Endodermal cell (in vitro differentiated cells): ENCODE measurements around the gene ZNF213. TPM values are rescaled to one million over a fixed set of nuclear protein-coding genes. Genes with fewer than 3 reads are reported as not detected.

Source experiments
- DNase-seq: peaks from one replicate; pipeline ENCODE4 v3.0.0-alpha.2; 2017
- H3K27ac ChIP-seq: 2 replicates; pipeline ENCODE4 v1.5.1; 2013; ENCODE audit warnings: mild to moderate bottlenecking, low read depth, low read length, moderate library complexity
- H3K27me3 ChIP-seq: 2 replicates; pipeline ENCODE4 v1.6.1; 2013; ENCODE audit warnings: mild to moderate bottlenecking, low read length, moderate library complexity; ENCODE audit not compliant: insufficient read depth, control insufficient read depth, poor library complexity, severe bottlenecking
- H3K36me3 ChIP-seq: 2 replicates; pipeline ENCODE4 v1.7.0; 2013; ENCODE audit warnings: mild to moderate bottlenecking, low read length, moderate library complexity; ENCODE audit not compliant: control insufficient read depth, insufficient read depth
- H3K4me1 ChIP-seq: one replicate; pipeline ENCODE4 v1.7.0; 2013; ENCODE audit warnings: low read length; ENCODE audit not compliant: control insufficient read depth, insufficient read depth
- H3K4me3 ChIP-seq: 2 replicates; pipeline ENCODE4 v1.5.1; 2013; ENCODE audit warnings: mild to moderate bottlenecking, low read length, moderate library complexity
- H3K9ac ChIP-seq: 2 replicates; pipeline ENCODE4 v1.6.1; 2013; ENCODE audit warnings: mild to moderate bottlenecking, low read length, moderate library complexity; ENCODE audit not compliant: poor library complexity, severe bottlenecking; ENCODE audit errors: extremely low read depth
- H3K9me3 ChIP-seq: 2 replicates; pipeline ENCODE4 v1.6.1; 2013; ENCODE audit warnings: mild to moderate bottlenecking, low read length, moderate library complexity; ENCODE audit not compliant: control insufficient read depth
- H3K27ac Mint-ChIP-seq: 2 replicates; pipeline ENCODE4 v1.8.0; 2020; ENCODE audit warnings: mixed read lengths
- H3K27me3 Mint-ChIP-seq: 2 replicates; pipeline ENCODE4 v1.8.0; 2021; ENCODE audit warnings: mild to moderate bottlenecking, mixed read lengths; ENCODE audit not compliant: insufficient read depth
- H3K36me3 Mint-ChIP-seq: 2 replicates; pipeline ENCODE4 v1.8.0; 2020; ENCODE audit warnings: low read depth, mixed read lengths
- H3K4me1 Mint-ChIP-seq: 2 replicates; pipeline ENCODE4 v1.8.0; 2020; ENCODE audit warnings: mixed read lengths
- H3K4me3 Mint-ChIP-seq: 2 replicates; pipeline ENCODE4 v1.8.0; 2020; ENCODE audit warnings: mild to moderate bottlenecking, moderate library complexity, mixed read lengths
- H3K9me3 Mint-ChIP-seq: 2 replicates; pipeline ENCODE4 v1.8.0; 2020; ENCODE audit warnings: mild to moderate bottlenecking, mixed read lengths
- WGBS, 2 experiments: methylation state at CpG; one replicate each; pipeline versions ENCODE4 v1.1.5 to v1.1.7; 2013; ENCODE audit warnings: missing lambda C conversion rate in 2 of 2, mixed read lengths in 1 of 2; ENCODE audit not compliant: insufficient coverage in 1 of 2, insufficient read length in 1 of 2; 5-methylcytosine and 5-hydroxymethylcytosine counted together
- total RNA-seq, 2 donors: library from RNA; stranded (reverse); fragmentation: NEBNext Ultra II Directional in 1 of 2; extraction: Animal tissue kit (Norgen Biotek cat#: 25700) in 1 of 2; gene quantifications; 2 replicates in 1 of 2; 3 replicates in 1 of 2; pipeline ENCODE4 v1.2.1, GENCODE V29; 2021
- TF ChIP-seq, protein P1 (sequence below): fragments of 200-600 bp; sonication (generic); conservative IDR thresholded peaks from 2 replicates; pipeline ENCODE4 v1.5.0; 2021; ENCODE audit warnings: antibody characterized with exemption, mild to moderate bottlenecking

The ZNF213 gene
- total RNA-seq, 2 donors from 2014 or later, result 5.1 to 6.3 TPM

DNA sequence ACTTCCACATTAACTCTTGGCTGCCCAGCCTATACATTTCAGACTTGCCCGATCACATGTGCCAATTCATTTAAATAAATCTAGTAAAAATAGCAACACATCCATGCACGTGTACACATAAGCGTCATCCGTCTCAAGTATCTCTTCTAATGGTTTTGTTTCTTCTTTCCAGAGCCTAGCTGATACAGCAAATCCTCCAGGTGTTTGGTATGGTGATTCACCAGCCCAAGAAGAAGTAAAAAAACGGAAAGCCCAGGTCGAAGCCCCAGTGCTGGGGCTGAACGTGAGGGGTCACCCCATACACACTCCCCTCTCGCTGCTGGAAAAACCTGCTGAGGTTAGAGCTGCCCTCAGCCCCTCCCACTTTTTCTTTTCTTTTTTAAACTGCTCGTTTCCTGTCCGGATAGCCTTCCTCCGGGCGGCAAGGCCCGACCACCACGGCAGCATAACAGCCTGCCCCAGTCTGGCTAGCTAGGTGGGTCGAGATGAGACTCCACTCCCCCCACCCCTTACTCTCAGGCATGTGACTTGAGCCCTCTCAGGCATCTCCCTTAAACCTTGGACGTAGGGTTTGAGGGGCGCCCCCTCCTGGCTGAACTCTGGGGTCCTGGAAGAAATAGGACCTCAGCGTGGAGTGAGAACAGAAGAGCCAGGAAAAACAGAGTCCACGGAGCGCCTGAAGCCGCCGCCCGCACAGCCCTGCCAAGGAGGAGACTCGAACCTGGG, 39.2 kb downstream of the ZNF213 start:
- TF ChIP-seq, protein P1, sequence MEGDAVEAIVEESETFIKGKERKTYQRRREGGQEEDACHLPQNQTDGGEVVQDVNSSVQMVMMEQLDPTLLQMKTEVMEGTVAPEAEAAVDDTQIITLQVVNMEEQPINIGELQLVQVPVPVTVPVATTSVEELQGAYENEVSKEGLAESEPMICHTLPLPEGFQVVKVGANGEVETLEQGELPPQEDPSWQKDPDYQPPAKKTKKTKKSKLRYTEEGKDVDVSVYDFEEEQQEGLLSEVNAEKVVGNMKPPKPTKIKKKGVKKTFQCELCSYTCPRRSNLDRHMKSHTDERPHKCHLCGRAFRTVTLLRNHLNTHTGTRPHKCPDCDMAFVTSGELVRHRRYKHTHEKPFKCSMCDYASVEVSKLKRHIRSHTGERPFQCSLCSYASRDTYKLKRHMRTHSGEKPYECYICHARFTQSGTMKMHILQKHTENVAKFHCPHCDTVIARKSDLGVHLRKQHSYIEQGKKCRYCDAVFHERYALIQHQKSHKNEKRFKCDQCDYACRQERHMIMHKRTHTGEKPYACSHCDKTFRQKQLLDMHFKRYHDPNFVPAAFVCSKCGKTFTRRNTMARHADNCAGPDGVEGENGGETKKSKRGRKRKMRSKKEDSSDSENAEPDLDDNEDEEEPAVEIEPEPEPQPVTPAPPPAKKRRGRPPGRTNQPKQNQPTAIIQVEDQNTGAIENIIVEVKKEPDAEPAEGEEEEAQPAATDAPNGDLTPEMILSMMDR, result peak; percentile 82
- 19 to 27% methylated on average over 13 to 24 of the region's 24 CpGs for WGBS, 2 experiments
- Mint-ChIP-seq H3K36me3 (no peaks in the 10 kb centered on the region), H3K4me1 (peaks cover 3% of the 10 kb centered on the region), H3K9me3 (no peaks in the 10 kb centered on the region), H3K27me3 (peaks cover 88% of the 10 kb centered on the region), H3K27ac (peak overlapping the region; percentile 32), H3K4me3 (peak overlapping the region; percentile 48)
- Histone ChIP-seq H3K9ac (no peak overlapping the region), H3K9me3 (no peaks in the 10 kb centered on the region), H3K27ac (no peak overlapping the region), H3K4me3 (peak overlapping the region; percentile 36), H3K27me3 (peaks cover 93% of the 10 kb centered on the region), H3K36me3 (no peaks in the 10 kb centered on the region), H3K4me1 (peaks cover 2% of the 10 kb centered on the region)
- DNase-seq, result peak; percentile 95

DNA sequence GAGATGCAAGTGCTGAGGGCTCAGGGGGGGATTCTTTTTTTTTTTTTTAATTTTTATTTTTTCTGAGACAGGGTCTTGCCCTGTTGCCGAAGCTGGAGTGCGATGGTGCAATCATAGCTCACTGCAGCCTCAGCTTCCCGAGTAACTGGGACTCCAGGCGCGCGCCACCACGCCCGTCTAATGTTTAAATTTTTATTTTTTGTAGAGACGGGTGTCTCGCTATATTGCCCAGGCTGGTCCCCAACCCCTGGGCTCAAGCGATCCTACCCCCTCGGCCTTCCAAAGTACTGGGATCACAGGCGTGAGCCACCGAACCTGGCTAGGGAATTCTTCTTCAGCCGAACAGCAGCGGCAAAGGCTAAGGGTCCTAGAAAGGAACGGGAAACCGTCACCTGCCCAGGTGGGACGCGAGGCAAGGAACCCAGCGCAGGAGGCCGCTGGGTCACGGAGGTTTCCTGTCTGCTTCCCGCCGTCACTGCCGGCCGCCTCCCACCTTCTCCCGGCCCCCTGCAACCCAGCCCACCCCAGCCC, 39.9 kb downstream of the ZNF213 start:
- Mint-ChIP-seq H3K27me3 (peaks cover 88% of the 10 kb centered on the region), H3K4me3 (peak overlapping the region; percentile 48), H3K4me1 (peaks cover 3% of the 10 kb centered on the region), H3K27ac (peak overlapping the region; percentile 32), H3K36me3 (no peaks in the 10 kb centered on the region), H3K9me3 (no peaks in the 10 kb centered on the region)
- TF ChIP-seq, protein P1, result peak; percentile 4
- H3K4me3 ChIP-seq, result peak overlapping the region; percentile 74
- no peaks in the 10 kb centered on the region for H3K9me3 ChIP-seq
- WGBS, 2 experiments, result 24 to 25% methylated on average over 15 to 28 of the region's 28 CpGs
- no peak overlapping the region for H3K9ac ChIP-seq
- peaks cover 2% of the 10 kb centered on the region for H3K4me1 ChIP-seq
- no peak overlapping the region for H3K27ac ChIP-seq
- no peaks in the 10 kb centered on the region for H3K36me3 ChIP-seq
- peak; percentile 75 for DNase-seq
- H3K27me3 ChIP-seq, result peaks cover 93% of the 10 kb centered on the region

DNA sequence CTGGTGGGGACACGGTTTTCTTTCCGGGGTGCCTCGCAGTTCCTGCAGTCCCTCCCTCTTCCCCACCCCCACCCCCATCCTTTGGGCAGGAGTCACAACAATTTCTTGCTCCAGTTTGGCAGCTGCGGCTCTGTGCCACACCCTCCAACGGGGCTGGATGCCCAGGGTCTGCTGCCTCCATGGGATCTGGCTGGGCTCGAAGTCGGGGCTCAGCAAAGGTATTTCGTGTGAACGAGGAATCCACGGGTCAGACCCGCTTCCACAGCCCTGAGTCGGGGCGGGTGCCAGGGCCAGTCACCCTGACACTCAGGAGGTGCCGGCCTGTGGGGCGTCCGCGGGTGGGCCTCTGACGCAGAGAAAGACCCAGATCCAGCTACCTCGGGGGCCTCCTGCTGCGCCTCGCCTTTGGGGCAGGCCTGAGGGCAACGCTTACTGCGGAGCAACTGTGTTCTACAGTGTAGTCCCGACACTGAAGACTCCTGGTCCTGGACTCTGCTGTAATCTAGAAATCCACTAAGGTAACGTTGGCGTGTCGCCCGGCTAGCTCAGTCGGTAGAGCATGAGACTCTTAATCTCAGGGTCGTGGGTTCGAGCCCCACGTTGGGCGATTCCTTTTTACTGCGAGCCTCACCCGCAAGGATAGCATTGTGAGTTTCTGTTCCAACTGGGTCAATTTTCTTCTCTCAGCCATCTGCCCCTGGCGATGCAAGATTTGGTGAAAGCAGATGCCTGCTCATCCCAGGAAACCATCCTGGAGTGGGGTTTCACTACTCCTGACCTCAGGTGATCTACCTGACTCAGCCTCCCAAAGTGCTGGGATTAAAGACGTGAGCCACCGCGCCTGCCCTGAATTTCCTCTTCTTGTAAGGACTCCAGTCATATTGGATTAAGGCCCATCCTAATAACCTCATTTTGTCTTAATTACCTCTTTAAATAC, 40.6 kb downstream of the ZNF213 start:
- H3K27ac ChIP-seq, result no peak overlapping the region
- Mint-ChIP-seq H3K27me3 (peaks cover 88% of the 10 kb centered on the region), H3K4me1 (peaks cover 3% of the 10 kb centered on the region), H3K36me3 (no peaks in the 10 kb centered on the region), H3K4me3 (peak overlapping the region; percentile 48), H3K27ac (no peak overlapping the region), H3K9me3 (no peaks in the 10 kb centered on the region)
- H3K4me3 ChIP-seq, result peak overlapping the region; percentile 74
- H3K36me3 ChIP-seq, result no peaks in the 10 kb centered on the region
- WGBS, 2 experiments, result 10 to 13% methylated on average over 30 to 39 of the region's 39 CpGs
- peak; percentile 94 for DNase-seq
- H3K27me3 ChIP-seq, result peaks cover 93% of the 10 kb centered on the region
- no peak overlapping the region for H3K9ac ChIP-seq
- TF ChIP-seq, protein P1, result no peak
- H3K9me3 ChIP-seq, result no peaks in the 10 kb centered on the region
- H3K4me1 ChIP-seq, result peaks cover 2% of the 10 kb centered on the region
